ENCODE measurements around the gene USP31. TPM values are rescaled to one million over a fixed set of nuclear protein-coding genes. Genes with fewer than 3 reads are reported as not detected.

USP31 gene
- total RNA-seq, 1 experiment from 2014 or later: 6.7 TPM

- Histone ChIP-seq H3K9me3 (ENCODE audit: low read length) (no peaks in the 10 kb centered on the region), H3K36me3 (ENCODE audit: low read depth, low read length) (no peaks in the 10 kb centered on the region), H4K20me1 (ENCODE audit: low read length) (no peaks in the 10 kb centered on the region), H2AFZ (ENCODE audit: low read length) (no peak overlapping the region), H3K4me2 (ENCODE audit: low read length) (no peak overlapping the region), H3F3A (ENCODE audit: low read length, unreplicated experiment) (no peaks in the 10 kb centered on the region), H3K27ac (ENCODE audit: low read length) (no peak overlapping the region), H3K4me1 (ENCODE audit: insufficient read depth, low read length) (no peaks in the 10 kb centered on the region), H3K9me2 (replicated peaks; ENCODE audit: low read length) (no peaks in the 10 kb centered on the region), H3K4me3 (ENCODE audit: low read length) (no peak overlapping the region), H3K9ac (ENCODE audit: low read length) (no peak overlapping the region), H3K79me2 (ENCODE audit: low read length) (no peaks in the 10 kb centered on the region), H3K27me3 (ENCODE audit: low read length) (peaks cover 40% of the 10 kb centered on the region)
- DNase-seq (peak; percentile 39), ATAC-seq (no peak)
- BruUV-seq (replicated peaks): no TSS peak
- intact Hi-C loops (cut with micrococcal nuclease): no loop called here
- TF ChIP-seq CTCF (conservative IDR thresholded peaks at IDR 0.05; ENCODE audit: low read depth, low read length): no peak
- TF ChIP-seq EZH2 (IDR thresholded peaks at IDR 0.05; ENCODE audit: low read length, unreplicated experiment): no peak
- TF ChIP-seq EZH2phosphoT487 (IDR thresholded peaks at IDR 0.05; ENCODE audit: borderline replicate concordance, low read length): no peak
- ChIA-PET CTCF (no interaction called here), POLR2A (ENCODE audit: unreplicated experiment) (no interaction called here)
Measured at GRCh38 chr16:23026784-23027362, 122.4 kb downstream of the USP31 start.

- Histone ChIP-seq H3K9me2 (replicated peaks; ENCODE audit: low read length) (no peaks in the 10 kb centered on the region), H3K9me3 (ENCODE audit: low read length) (no peaks in the 10 kb centered on the region), H3K79me2 (ENCODE audit: low read length) (no peaks in the 10 kb centered on the region), H4K20me1 (ENCODE audit: low read length) (no peaks in the 10 kb centered on the region), H2AFZ (ENCODE audit: low read length) (no peak overlapping the region), H3K27ac (ENCODE audit: low read length) (no peak overlapping the region), H3F3A (ENCODE audit: low read length, unreplicated experiment) (no peaks in the 10 kb centered on the region), H3K36me3 (ENCODE audit: low read depth, low read length) (no peaks in the 10 kb centered on the region), H3K9ac (ENCODE audit: low read length) (no peak overlapping the region), H3K4me1 (ENCODE audit: insufficient read depth, low read length) (no peaks in the 10 kb centered on the region), H3K27me3 (ENCODE audit: low read length) (peaks cover 46% of the 10 kb centered on the region), H3K4me2 (ENCODE audit: low read length) (no peak overlapping the region), H3K4me3 (ENCODE audit: low read length) (no peak overlapping the region)
- DNase-seq: peak; percentile 1
- no peak for ATAC-seq
- TF ChIP-seq EZH2phosphoT487 (IDR thresholded peaks at IDR 0.05; ENCODE audit: borderline replicate concordance, low read length): no peak
- TF ChIP-seq CTCF (conservative IDR thresholded peaks at IDR 0.05; ENCODE audit: low read depth, low read length): no peak
- no peak for TF ChIP-seq EZH2 (IDR thresholded peaks at IDR 0.05; ENCODE audit: low read length, unreplicated experiment)
- CTCF ChIA-PET: no interaction called here
- BruUV-seq (replicated peaks): no TSS peak
- intact Hi-C loops (cut with micrococcal nuclease): no loop called here
- POLR2A ChIA-PET (ENCODE audit: unreplicated experiment): no interaction called here
Measured at GRCh38 chr16:23025692-23026307, 123.5 kb downstream of the USP31 start.

GRCh38 chr16:23024044-23024443, 125.2 kb downstream of the USP31 start:
- H3K27me3 ChIP-seq (ENCODE audit: low read length): peaks cover 35% of the 10 kb centered on the region
- no peak overlapping the region for H3K4me2 ChIP-seq (ENCODE audit: low read length)
- H3K79me2 ChIP-seq (ENCODE audit: low read length): no peaks in the 10 kb centered on the region
- ATAC-seq: no peak
- no peaks in the 10 kb centered on the region for H3K9me2 ChIP-seq (replicated peaks; ENCODE audit: low read length)
- DNase-seq: no peak
- no peak overlapping the region for H3K9ac ChIP-seq (ENCODE audit: low read length)
- no peaks in the 10 kb centered on the region for H3K9me3 ChIP-seq (ENCODE audit: low read length)
- TF ChIP-seq CTCF (conservative IDR thresholded peaks at IDR 0.05; ENCODE audit: low read depth, low read length): no peak
- TF ChIP-seq EZH2 (IDR thresholded peaks at IDR 0.05; ENCODE audit: low read length, unreplicated experiment): no peak
- no peak overlapping the region for H3K4me3 ChIP-seq (ENCODE audit: low read length)
- intact Hi-C loops (cut with micrococcal nuclease): no loop called here
- no peaks in the 10 kb centered on the region for H3F3A ChIP-seq (ENCODE audit: low read length, unreplicated experiment)
- BruUV-seq (replicated peaks): no TSS peak
- no peaks in the 10 kb centered on the region for H4K20me1 ChIP-seq (ENCODE audit: low read length)
- no peak overlapping the region for H2AFZ ChIP-seq (ENCODE audit: low read length)
- H3K36me3 ChIP-seq (ENCODE audit: low read depth, low read length): no peaks in the 10 kb centered on the region
- no peak overlapping the region for H3K27ac ChIP-seq (ENCODE audit: low read length)
- POLR2A ChIA-PET (ENCODE audit: unreplicated experiment): no interaction called here
- no peaks in the 10 kb centered on the region for H3K4me1 ChIP-seq (ENCODE audit: insufficient read depth, low read length)
- CTCF ChIA-PET: no interaction called here
